HUES64 (cell line): ENCODE measurements around the gene POTEF.
"Not testable (repeated sequence)": the region's sequence is repeated elsewhere in the genome, so short reads cannot be mapped to it uniquely, and the experiment has no call there.

ENCODE experiments used
- H3K27ac ChIP-seq: 2 replicates; pipeline ENCODE4 v1.7.0; 2013; ENCODE audit warnings: low read depth, low read length, inconsistent platforms
- H3K27me3 ChIP-seq: 2 replicates; pipeline ENCODE4 v1.6.1; 2013; ENCODE audit warnings: mild to moderate bottlenecking, low read length; ENCODE audit not compliant: insufficient read depth
- H3K36me3 ChIP-seq: 2 replicates; pipeline ENCODE4 v1.6.1; 2013; ENCODE audit warnings: mild to moderate bottlenecking, low read length; ENCODE audit not compliant: insufficient read depth
- H3K4me1 ChIP-seq: 2 replicates; pipeline ENCODE4 v1.6.1; 2013; ENCODE audit warnings: mild to moderate bottlenecking, low read length, moderate library complexity; ENCODE audit not compliant: insufficient read depth
- H3K4me3 ChIP-seq: 2 replicates; pipeline ENCODE4 v1.5.1; 2013; ENCODE audit warnings: mild to moderate bottlenecking, low read length, moderate library complexity
- H3K9ac ChIP-seq: 2 replicates; pipeline ENCODE4 v1.6.1; 2013; ENCODE audit warnings: mild to moderate bottlenecking, low read depth, low read length
- H3K9me3 ChIP-seq: 2 replicates; pipeline ENCODE4 v1.6.1; 2013; ENCODE audit warnings: low read depth, low read length; ENCODE audit not compliant: insufficient read depth
- WGBS: fragments of 150-250, 120-280 bp; methylation state at CpG from one replicate; pipeline ENCODE4 v1.1.7; 2013; ENCODE audit warnings: missing lambda C conversion rate; 5-methylcytosine and 5-hydroxymethylcytosine counted together

The POTEF gene

GRCh38 chr2:130056336-130056735, 72.7 kb downstream of the POTEF start:
- not testable (repeated sequence) for H3K9me3 ChIP-seq, H3K27me3 ChIP-seq, H3K27ac ChIP-seq, H3K36me3 ChIP-seq, H3K9ac ChIP-seq, H3K4me1 ChIP-seq, H3K4me3 ChIP-seq
- 77% methylated on average over 4 of the region's 7 CpGs for WGBS

- H3K9me3 ChIP-seq, H3K27ac ChIP-seq: not testable (repeated sequence)
- 97% methylated on average over 5 of the region's 7 CpGs for WGBS
These were observed 75.7 kb downstream of the POTEF start for GRCh38 chr2:130053217-130053911.

GRCh38 chr2:130052376-130052775, 76.6 kb downstream of the POTEF start:
- H3K4me1 ChIP-seq, H3K9ac ChIP-seq, H3K27ac ChIP-seq, H3K36me3 ChIP-seq, H3K27me3 ChIP-seq, H3K9me3 ChIP-seq, H3K4me3 ChIP-seq: not testable (repeated sequence)
- 90% methylated on average over 3 of the region's 5 CpGs for WGBS

More at GRCh38 chr2:130053217-130053911, 75.7 kb downstream of the POTEF start:
- H3K36me3 ChIP-seq, H3K27me3 ChIP-seq, H3K4me1 ChIP-seq, H3K9ac ChIP-seq, H3K4me3 ChIP-seq: not testable (repeated sequence)

GRCh38 chr2:130048422-130048821, 80.6 kb downstream of the POTEF start:
- not testable (repeated sequence) for H3K9ac ChIP-seq, H3K27me3 ChIP-seq, H3K27ac ChIP-seq, H3K9me3 ChIP-seq, H3K4me3 ChIP-seq, H3K4me1 ChIP-seq, H3K36me3 ChIP-seq
- 56% methylated on average over 1 of the region's 4 CpGs for WGBS

GRCh38 chr2:130038265-130038603, 90.8 kb downstream of the POTEF start:
- H3K36me3 ChIP-seq, H3K27me3 ChIP-seq, H3K27ac ChIP-seq, H3K9me3 ChIP-seq, H3K4me1 ChIP-seq, H3K9ac ChIP-seq, H3K4me3 ChIP-seq: not testable (repeated sequence)
- 86% methylated on average over 9 of the region's 16 CpGs for WGBS

DNA sequence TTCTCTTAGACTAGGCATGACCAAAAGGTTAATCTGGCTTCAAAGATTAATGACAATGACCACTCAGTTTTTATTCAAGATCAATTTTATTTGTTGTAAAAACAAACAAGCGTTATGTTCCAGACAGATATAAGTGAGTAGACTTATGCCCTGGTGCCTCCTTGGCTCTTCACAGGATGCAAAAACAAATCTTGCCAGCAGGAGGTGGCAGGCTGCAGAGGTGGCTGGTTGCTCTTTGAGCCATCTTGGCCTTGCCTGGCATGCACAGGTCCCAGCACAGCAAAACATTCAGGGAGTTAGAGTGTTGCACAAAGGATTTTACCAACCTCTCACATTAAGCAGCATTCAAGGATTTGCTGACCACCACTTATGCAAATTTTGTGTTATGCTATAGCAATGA, 103.1 kb downstream of the POTEF start:
- whole genome bisulfite sequencing: 100% methylated on average over 1 of the region's 1 CpG
- H3K9ac ChIP-seq, H3K9me3 ChIP-seq, H3K27me3 ChIP-seq, H3K4me1 ChIP-seq, H3K27ac ChIP-seq, H3K4me3 ChIP-seq, H3K36me3 ChIP-seq: not testable (repeated sequence)
